Heart right ventricle (tissue), 16 donors: Measurements from ENCODE around the gene KREMEN1. TPM values are rescaled to one million over a fixed set of nuclear protein-coding genes. Genes with fewer than 3 reads are reported as not detected.
"Not testable (repeated sequence)": the region's sequence is repeated elsewhere in the genome, so short reads cannot be mapped to it uniquely, and the experiment has no call there.

ENCODE experiments used
- ATAC-seq, 8 donors: fragments of 200-7000 bp; cut with Tn5 transposase; one replicate each; pipeline ENCODE4 v1.9.1; 2020; ENCODE audit warnings: mild to moderate bottlenecking in 8 of 8, moderate library complexity in 8 of 8, moderate number of reproducible peaks in 1 of 8
- DNase-seq, 2 donors: peaks; one replicate each; pipeline ENCODE4 v3.0.0-alpha.2; 2020
- H3K27ac ChIP-seq, 10 donors: fragments of 200-600 bp; sonication (generic) in 2 of 10; one replicate each; pipeline versions ENCODE4 v1.5.0 to v1.8.0; 2020 to 2022; ENCODE audit warnings: mild to moderate bottlenecking in 3 of 10
- H3K27me3 ChIP-seq, 7 donors: fragments of 200-600 bp; one replicate each; pipeline ENCODE4 v1.8.0; 2021 to 2022; ENCODE audit warnings: mild to moderate bottlenecking in 2 of 7
- H3K36me3 ChIP-seq, 9 donors: fragments of 200-600 bp; sonication (generic) in 1 of 9; one replicate each; pipeline versions ENCODE4 v1.5.0 to v1.8.0; 2020 to 2022; ENCODE audit warnings: mild to moderate bottlenecking in 2 of 9
- H3K4me1 ChIP-seq, 9 donors: fragments of 200-600 bp; sonication (generic) in 1 of 9; one replicate each; pipeline versions ENCODE4 v1.5.0 to v1.8.0; 2020 to 2022; ENCODE audit warnings: mild to moderate bottlenecking in 4 of 9
- H3K4me3 ChIP-seq, 10 donors: fragments of 200-600 bp; sonication (generic) in 2 of 10; one replicate each; pipeline versions ENCODE4 v1.5.0 to v1.8.0; 2020 to 2022; ENCODE audit warnings: mild to moderate bottlenecking in 7 of 10, moderate library complexity in 2 of 10
- H3K9me3 ChIP-seq, 11 donors: fragments of 200-600 bp in 10 of 11; sonication (generic) in 2 of 11; one replicate each; pipeline versions ENCODE4 v1.5.0 to v1.8.0; 2013 to 2022; ENCODE audit warnings: mild to moderate bottlenecking in 2 of 11, control low read depth in 1 of 11, moderate library complexity in 1 of 11
- WGBS, 2 donors: extraction: QIAGEN DNeasy Blood & Tissue Kit; methylation state at CpG; one replicate each; pipeline ENCODE4 v1.1.7; 2013; ENCODE audit warnings: inconsistent platforms in 1 of 2; 5-methylcytosine and 5-hydroxymethylcytosine counted together
- intact Hi-C, 10 donors: fragments of 100-400 bp; cut with DNase I; formaldehyde crosslinking; loops; one replicate each; pipeline versions ENCODE4 v1.11.1 to v1.14.2; 2022
- polyA plus RNA-seq, 2 donors: library from polyadenylated mRNA; stranded (reverse); fragments of 200-250 nt; gene quantifications; one replicate each; pipeline ENCODE4 v1.2.3, GENCODE V29; 2013
- total RNA-seq, 10 donors: library from RNA; stranded (reverse); fragmentation: NEBNext Ultra II Directional in 3 of 10; extraction: Animal tissue kit (Norgen Biotek cat#: 25700) in 3 of 10; gene quantifications; one replicate each; pipeline versions ENCODE4 v1.2.1 to v1.2.4, GENCODE V29; 2021 to 2023
- TF ChIP-seq, protein P1 (sequence below), 9 donors: fragments of 200-600 bp; sonication (generic) in 2 of 9; IDR thresholded peaks; one replicate each; pipeline versions ENCODE4 v1.5.0 to v1.8.0; 2021 to 2022; ENCODE audit warnings: antibody characterized with exemption in 9 of 9, mild to moderate bottlenecking in 5 of 9, moderate library complexity in 1 of 9
- donor health status: Arrhythmogenic right ventricular cardiomyopathy.
- donor health status: ischemic (EF 13 %, LVEDD 7.1; RV severe dilation, severe dysfunction).
- donor health status: healthy with polysubstance abuse.
- donor health status: DM: no; HTN: yes; CAD: no.
- donor health status: DM: no; HTN: no; CAD: no.
- donor health status: ischemic (EF 25% LVEDD 6.9; RV normal size, moderate dysfunction).
- donor health status: ischemic (EF 25% LVEDD 5.7; RV mildly dilated, moderate dysfunction).
- donor health status: healthy.
- donor health status: DM: yes; HTN: yes; CAD: no.
- donor health status: Ischemic cardiomyopathy.
- donor health status: ischemic (EF 35%, LVEDD 5.7; RV mildly dilated, moderate dysfunction).
- donor health status: nonischemic (EF 11% LVEDD 7.7; RV severe dilation, severe dysfunction).
- donor health status: DM: yes; HTN: yes; CAD: no.
- donor health status: PGD.
- donor health status: ischemic (EF 29% LVEDD 5.4; RV normal size, mild dysfunction).
- donor health status: nonischemic (EF 23%, LVEDD 6.1; RV moderate dilation, normal function).

The KREMEN1 gene
- total and polyA plus RNA-seq, 12 donors: 7.4 to 46.3 (median 36.5) TPM

- Histone ChIP-seq H3K27me3 (no peaks in the 10 kb centered on the region), H3K4me3 (no peak overlapping the region), H3K36me3 (no peaks in the 10 kb centered on the region), H3K27ac (peak overlapping the region in 4 of 10 donors; percentile 16 to 64 (median 42)), H3K9me3 (no peaks in the 10 kb centered on the region), H3K4me1 (peaks cover 0 to 55% (median 40%) of the 10 kb centered on the region in 9 donors)
- TF ChIP-seq, protein P1, sequence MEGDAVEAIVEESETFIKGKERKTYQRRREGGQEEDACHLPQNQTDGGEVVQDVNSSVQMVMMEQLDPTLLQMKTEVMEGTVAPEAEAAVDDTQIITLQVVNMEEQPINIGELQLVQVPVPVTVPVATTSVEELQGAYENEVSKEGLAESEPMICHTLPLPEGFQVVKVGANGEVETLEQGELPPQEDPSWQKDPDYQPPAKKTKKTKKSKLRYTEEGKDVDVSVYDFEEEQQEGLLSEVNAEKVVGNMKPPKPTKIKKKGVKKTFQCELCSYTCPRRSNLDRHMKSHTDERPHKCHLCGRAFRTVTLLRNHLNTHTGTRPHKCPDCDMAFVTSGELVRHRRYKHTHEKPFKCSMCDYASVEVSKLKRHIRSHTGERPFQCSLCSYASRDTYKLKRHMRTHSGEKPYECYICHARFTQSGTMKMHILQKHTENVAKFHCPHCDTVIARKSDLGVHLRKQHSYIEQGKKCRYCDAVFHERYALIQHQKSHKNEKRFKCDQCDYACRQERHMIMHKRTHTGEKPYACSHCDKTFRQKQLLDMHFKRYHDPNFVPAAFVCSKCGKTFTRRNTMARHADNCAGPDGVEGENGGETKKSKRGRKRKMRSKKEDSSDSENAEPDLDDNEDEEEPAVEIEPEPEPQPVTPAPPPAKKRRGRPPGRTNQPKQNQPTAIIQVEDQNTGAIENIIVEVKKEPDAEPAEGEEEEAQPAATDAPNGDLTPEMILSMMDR (IDR thresholded peaks at IDR 0.05): no peak
- WGBS, 2 donors: 92 to 94% methylated on average over 7 of the region's 7 CpGs
- ATAC-seq (no peak), DNase-seq (no peak)
- intact Hi-C loops: loop anchor here in 1 of 10 donors (10.0 kb wide), 1 partner anchor 72 kb away; no protein-coding TSS in a partner anchor
These were observed 10.2 kb downstream of the KREMEN1 start for GRCh38 chr22:29082826-29083545.

- WGBS, 2 donors: 96 to 98% methylated on average over 7 of the region's 7 CpGs
- intact Hi-C loops: loop anchor here in 1 of 10 donors (10.0 kb wide), 1 partner anchor 71 kb away; no protein-coding TSS in a partner anchor
These were observed 10.7 kb downstream of the KREMEN1 start for GRCh38 chr22:29083576-29083932.

DNA sequence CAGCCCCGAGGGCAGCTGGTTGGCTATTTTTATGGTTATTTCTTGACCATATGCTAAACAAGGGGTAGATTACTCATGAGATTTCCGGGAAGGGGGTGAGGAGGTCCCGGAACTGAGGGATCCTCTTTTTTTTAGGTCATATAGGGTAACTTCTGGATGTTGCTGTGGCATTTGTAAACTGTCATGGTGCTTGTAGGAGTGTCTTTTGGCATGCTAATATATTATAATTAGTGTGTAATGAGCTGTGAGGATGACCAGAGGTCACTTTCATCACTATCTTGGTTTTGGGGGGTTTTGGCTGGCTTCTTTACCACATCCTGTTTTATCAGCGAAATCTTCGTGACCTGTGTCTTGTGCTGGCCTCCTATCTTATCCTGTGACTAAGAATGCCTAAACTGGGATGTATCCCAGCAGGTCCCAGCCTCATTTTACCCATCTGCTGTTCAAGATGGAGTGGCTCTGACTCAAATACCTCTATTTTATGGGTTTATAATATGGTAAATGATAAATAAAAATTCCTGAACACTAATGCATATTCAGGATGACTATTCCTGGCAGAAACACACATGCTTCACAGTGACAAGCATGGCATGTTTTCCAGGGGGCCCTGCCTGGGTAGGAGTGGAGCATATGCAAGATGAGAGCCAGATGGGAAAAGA, 11.2 kb downstream of the KREMEN1 start:
- WGBS, 2 donors: 51 to 78% methylated on average over 5 of the region's 5 CpGs
- Histone ChIP-seq H3K36me3 (no peaks in the 10 kb centered on the region), H3K27me3 (no peaks in the 10 kb centered on the region), H3K9me3 (no peaks in the 10 kb centered on the region), H3K4me3 (no peak overlapping the region), H3K27ac (peak overlapping the region in 1 of 10 donors; percentile 48), H3K4me1 (peaks cover 0 to 46% (median 38%) of the 10 kb centered on the region in 9 donors)
- ATAC-seq (no peak), DNase-seq (no peak)
- TF ChIP-seq, protein P1 (IDR thresholded peaks at IDR 0.05): no peak
- intact Hi-C loops: loop anchor here in 1 of 10 donors (10.0 kb wide), 1 partner anchor 71 kb away; no protein-coding TSS in a partner anchor

More at GRCh38 chr22:29083576-29083932, 10.7 kb downstream of the KREMEN1 start:
- not testable (repeated sequence) for H3K4me3 ChIP-seq, H3K36me3 ChIP-seq, DNase-seq, ATAC-seq, H3K9me3 ChIP-seq, H3K27me3 ChIP-seq
- peaks cover 0 to 50% (median 40%) of the 10 kb centered on the region in 9 donors for H3K4me1 ChIP-seq
- H3K27ac ChIP-seq: peak overlapping the region in 1 of 10 donors; percentile 48

- DNase-seq: no peak
- Histone ChIP-seq H3K27ac (no peak overlapping the region), H3K4me1 (peaks cover 0 to 36% (median 17%) of the 10 kb centered on the region in 9 donors), H3K27me3 (no peaks in the 10 kb centered on the region), H3K4me3 (no peak overlapping the region), H3K9me3 (no peaks in the 10 kb centered on the region), H3K36me3 (no peaks in the 10 kb centered on the region)
- intact Hi-C loops: loop anchor here in 1 of 10 donors (10.0 kb wide), 1 partner anchor 68 kb away; no protein-coding TSS in a partner anchor
- 93 to 96% methylated on average over 2 of the region's 2 CpGs for WGBS, 2 donors
- no peak for ATAC-seq
- TF ChIP-seq, protein P1 (IDR thresholded peaks at IDR 0.05): no peak
These were observed 14.2 kb downstream of the KREMEN1 start for GRCh38 chr22:29087012-29087411.
